ES-I3 (cell line): ENCODE results near the gene AMER3.
"Not testable (repeated sequence)": the region's sequence is repeated elsewhere in the genome, so short reads cannot be mapped to it uniquely, and the experiment has no call there.

ENCODE experiments used
- H3K36me3 ChIP-seq: 2 replicates; pipeline ENCODE4 v1.6.1; 2013; ENCODE audit warnings: mild to moderate bottlenecking, low read length, control low read depth, moderate library complexity; ENCODE audit not compliant: insufficient read depth
- H3K4me1 ChIP-seq: 2 replicates; pipeline ENCODE4 v1.6.1; 2013; ENCODE audit warnings: mild to moderate bottlenecking, control low read depth, low read length; ENCODE audit not compliant: insufficient read depth
- H3K9ac ChIP-seq: 2 replicates; pipeline ENCODE4 v1.6.1; 2013; ENCODE audit warnings: low read depth, mild to moderate bottlenecking, low read length, moderate library complexity
- H3K9me3 ChIP-seq: 2 replicates; pipeline ENCODE4 v1.6.1; 2013; ENCODE audit warnings: mild to moderate bottlenecking, low read length, moderate library complexity; ENCODE audit not compliant: control insufficient read depth, insufficient read depth

AMER3 gene

GRCh38 chr2:130755256-130756052 is at the start of gene AMER3:
Gene AMER3, plus strand, starts transcription at chr2:130755540. Its CDS starts 6,533 bp downstream, at chr2:130762073.
- Histone ChIP-seq H3K9ac (peak within 1 kb of the TSS; percentile 63; the same call in 1 of the 2 replicates), H3K4me1 (no peaks in the 10 kb centered on the region), H3K9me3 (no peaks in the 10 kb centered on the region), H3K36me3 (no peaks in the 10 kb centered on the region)

GRCh38 chr2:130714795-130715194 is 40.5 kb upstream of the AMER3 start:
- H3K36me3 ChIP-seq, H3K9ac ChIP-seq, H3K4me1 ChIP-seq, H3K9me3 ChIP-seq: not testable (repeated sequence)

- Histone ChIP-seq H3K9ac (no peak overlapping the region), H3K4me1 (no peaks in the 10 kb centered on the region), H3K36me3 (no peaks in the 10 kb centered on the region), H3K9me3 (no peaks in the 10 kb centered on the region)
These were observed 35.3 kb upstream of the AMER3 start for GRCh38 chr2:130720036-130720435.

- H3K4me1 ChIP-seq = no peaks in the 10 kb centered on the region
- no peaks in the 10 kb centered on the region for H3K36me3 ChIP-seq
- no peak overlapping the region for H3K9ac ChIP-seq
- H3K9me3 ChIP-seq = no peaks in the 10 kb centered on the region
These were observed 34.8 kb upstream of the AMER3 start for GRCh38 chr2:130720528-130720927.

- Histone ChIP-seq H3K4me1 (peaks cover 6% of the 10 kb centered on the region; the same call in 1 of the 2 replicates), H3K9ac (no peak overlapping the region), H3K36me3 (no peaks in the 10 kb centered on the region), H3K9me3 (no peaks in the 10 kb centered on the region)
These were observed 30.9 kb upstream of the AMER3 start for GRCh38 chr2:130724455-130724854.

- Histone ChIP-seq H3K36me3 (no peaks in the 10 kb centered on the region), H3K4me1 (peaks cover 6% of the 10 kb centered on the region; the same call in 1 of the 2 replicates), H3K9ac (peak overlapping the region; percentile 77)
These were observed 28.6 kb upstream of the AMER3 start for GRCh38 chr2:130726614-130727180.

GRCh38 chr2:130727286-130727924 is 27.9 kb upstream of the AMER3 start:
- no peaks in the 10 kb centered on the region for H3K36me3 ChIP-seq
- H3K4me1 ChIP-seq = peaks cover 6% of the 10 kb centered on the region; the same call in 1 of the 2 replicates
- H3K9ac ChIP-seq = peak overlapping the region; percentile 77
- no peaks in the 10 kb centered on the region for H3K9me3 ChIP-seq

More at GRCh38 chr2:130726614-130727180, 28.6 kb upstream of the AMER3 start:
- H3K9me3 ChIP-seq = no peaks in the 10 kb centered on the region

- Histone ChIP-seq H3K4me1 (peaks cover 6% of the 10 kb centered on the region; the same call in 1 of the 2 replicates), H3K9ac (peak overlapping the region; percentile 67), H3K36me3 (no peaks in the 10 kb centered on the region), H3K9me3 (no peaks in the 10 kb centered on the region)
These were observed 27.3 kb upstream of the AMER3 start for GRCh38 chr2:130728007-130728454.

- Histone ChIP-seq H3K9ac (peak within 1 kb of the TSS; percentile 67), H3K36me3 (no peaks in the 10 kb centered on the region), H3K4me1 (peaks cover 6% of the 10 kb centered on the region; the same call in 1 of the 2 replicates), H3K9me3 (no peaks in the 10 kb centered on the region)
These were observed 26.6 kb upstream of the AMER3 start, which contains the start of gene GPR148 for GRCh38 chr2:130728549-130729316. Gene GPR148, plus strand, starts transcription at chr2:130729070. Its CDS starts 82 bp downstream, at chr2:130729152.

GRCh38 chr2:130729322-130730299 is 25.7 kb upstream of the AMER3 start:
- Histone ChIP-seq H3K4me1 (peaks cover 6% of the 10 kb centered on the region; the same call in 1 of the 2 replicates), H3K9ac (no peak overlapping the region), H3K9me3 (no peaks in the 10 kb centered on the region), H3K36me3 (no peaks in the 10 kb centered on the region)

- not testable (repeated sequence) for H3K4me1 ChIP-seq, H3K9ac ChIP-seq, H3K9me3 ChIP-seq, H3K36me3 ChIP-seq
These were observed 23.1 kb upstream of the AMER3 start for GRCh38 chr2:130732257-130732656.

GRCh38 chr2:130735200-130735599 is 20.1 kb upstream of the AMER3 start:
- no peak overlapping the region for H3K9ac ChIP-seq
- H3K9me3 ChIP-seq = no peaks in the 10 kb centered on the region
- no peaks in the 10 kb centered on the region for H3K4me1 ChIP-seq
- H3K36me3 ChIP-seq = no peaks in the 10 kb centered on the region

- no peaks in the 10 kb centered on the region for H3K9me3 ChIP-seq
- H3K9ac ChIP-seq = no peak overlapping the region
- no peaks in the 10 kb centered on the region for H3K36me3 ChIP-seq
- 0 out of 2 replicates have a peak, but pooled peaks cover 5% of the 10 kb centered on the region for H3K4me1 ChIP-seq
These were observed 18.9 kb upstream of the AMER3 start for GRCh38 chr2:130736487-130736886.
